Hematopoietic multipotent progenitor cell treated with erythropoietin and hydrocortisone succinate and interleukin-3 and kit ligand, for 15 days (in vitro differentiated cells): ENCODE results near the gene CNDP2.
"Not testable (repeated sequence)": the region's sequence is repeated elsewhere in the genome, so short reads cannot be mapped to it uniquely, and the experiment has no call there.

Experiments
- DNase-seq: peaks from one replicate; pipeline ENCODE4 v3.0.0-alpha.2; 2015; ENCODE audit warnings: low spot score

Gene CNDP2

DNA sequence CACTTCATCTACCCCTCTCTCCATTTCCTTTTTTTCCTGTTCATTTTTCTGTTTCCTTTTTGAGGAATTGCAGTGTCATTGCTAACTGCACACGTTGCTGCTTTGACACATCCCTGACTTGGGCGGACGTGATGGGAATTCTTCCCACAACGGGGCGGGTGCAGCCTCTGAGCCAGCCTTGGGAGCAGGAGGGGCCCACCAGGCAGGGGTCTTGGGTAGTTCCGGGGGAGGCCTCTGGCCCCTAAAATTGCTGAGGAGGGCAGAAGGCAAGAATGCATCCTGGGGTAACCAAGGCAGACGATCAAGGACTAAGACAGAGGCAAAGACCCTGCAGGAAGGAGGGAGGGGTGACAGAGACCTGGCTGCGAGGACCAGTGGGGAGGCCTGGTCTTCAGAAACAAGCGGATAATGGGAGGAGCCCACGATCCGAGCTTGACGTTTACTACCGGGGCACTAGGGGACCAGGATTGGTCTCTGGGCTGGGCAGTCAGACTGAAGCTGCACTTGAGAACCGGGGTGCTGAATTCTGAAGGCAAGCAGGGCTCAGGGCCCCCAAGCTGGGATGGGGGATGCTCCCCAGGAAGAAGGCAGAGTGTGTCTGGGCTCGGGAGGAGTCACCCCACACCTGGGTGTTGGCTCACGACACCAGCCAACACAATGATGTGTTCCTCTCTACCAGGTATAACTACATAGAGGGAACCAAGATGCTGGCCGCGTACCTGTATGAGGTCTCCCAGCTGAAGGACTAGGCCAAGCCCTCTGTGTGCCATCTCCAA lies 23.3 kb downstream of the CNDP2 start:
- no peak for DNase-seq

DNA sequence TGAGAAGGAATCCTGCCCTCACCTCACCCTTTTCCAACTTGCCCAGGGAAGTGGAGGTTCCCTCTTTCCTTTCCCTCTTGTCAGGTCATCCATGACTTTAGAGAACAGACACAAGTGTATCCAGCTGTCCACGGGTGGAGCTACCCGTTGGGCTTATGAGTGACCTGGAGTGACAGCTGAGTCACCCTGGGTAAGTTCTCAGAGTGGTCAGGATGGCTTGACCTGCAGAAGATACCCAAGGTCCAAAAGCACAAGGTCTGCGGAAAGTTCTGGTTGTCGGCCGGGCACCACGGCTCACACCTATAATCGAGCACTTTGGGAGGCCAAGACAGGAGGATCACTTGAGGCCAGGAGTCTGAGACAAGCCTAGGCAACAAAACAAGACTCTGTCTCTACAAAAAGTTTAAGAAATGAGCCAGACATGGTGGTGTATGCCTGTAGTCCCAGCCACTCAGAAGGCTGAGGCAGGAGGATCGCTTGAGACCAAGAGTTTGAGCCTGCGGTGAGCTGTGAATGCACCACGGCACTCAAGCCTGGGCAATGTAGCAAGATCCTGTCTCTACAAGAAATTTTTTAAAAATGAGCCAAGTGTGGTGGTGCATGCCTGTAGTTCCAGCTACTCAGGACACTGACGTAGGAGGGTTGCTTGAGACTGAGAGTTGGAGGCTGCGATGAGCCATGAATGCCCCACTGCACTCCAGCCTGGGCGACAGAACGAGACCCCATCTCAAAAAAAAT lies 24.1 kb downstream of the CNDP2 start:
- no peak for DNase-seq

DNA sequence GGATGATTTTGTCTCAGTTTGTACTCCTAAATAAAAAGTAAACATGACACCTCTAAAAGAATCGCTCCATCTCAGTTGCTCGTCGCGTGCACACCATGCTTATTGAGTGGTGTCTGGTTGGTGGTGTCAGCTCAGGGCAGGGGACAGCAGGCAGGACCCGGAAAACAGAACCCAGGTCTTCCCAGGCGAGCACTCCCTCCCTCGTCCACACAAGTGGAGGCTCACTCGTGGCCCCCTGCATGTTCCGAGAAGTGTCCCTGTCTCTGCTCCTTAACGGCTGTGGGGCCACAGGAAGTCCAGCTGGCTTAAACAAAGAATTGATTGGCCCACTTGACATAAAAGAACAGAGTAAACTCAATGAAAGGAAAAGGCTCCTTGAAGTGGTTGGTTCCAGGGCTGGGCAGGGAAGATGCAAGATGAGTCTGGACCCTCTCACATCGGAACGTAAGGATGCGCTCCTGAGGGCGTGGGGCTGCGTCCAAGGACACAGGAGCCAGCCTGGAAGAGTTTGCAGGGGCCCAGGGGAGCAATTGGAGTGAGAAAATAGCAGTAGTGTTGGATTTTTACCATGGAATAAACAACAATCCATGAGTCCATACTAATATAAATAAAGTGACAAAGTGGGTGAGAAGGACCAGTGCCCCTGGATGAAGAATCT lies 25.0 kb downstream of the CNDP2 start:
- DNase-seq = no peak

DNA sequence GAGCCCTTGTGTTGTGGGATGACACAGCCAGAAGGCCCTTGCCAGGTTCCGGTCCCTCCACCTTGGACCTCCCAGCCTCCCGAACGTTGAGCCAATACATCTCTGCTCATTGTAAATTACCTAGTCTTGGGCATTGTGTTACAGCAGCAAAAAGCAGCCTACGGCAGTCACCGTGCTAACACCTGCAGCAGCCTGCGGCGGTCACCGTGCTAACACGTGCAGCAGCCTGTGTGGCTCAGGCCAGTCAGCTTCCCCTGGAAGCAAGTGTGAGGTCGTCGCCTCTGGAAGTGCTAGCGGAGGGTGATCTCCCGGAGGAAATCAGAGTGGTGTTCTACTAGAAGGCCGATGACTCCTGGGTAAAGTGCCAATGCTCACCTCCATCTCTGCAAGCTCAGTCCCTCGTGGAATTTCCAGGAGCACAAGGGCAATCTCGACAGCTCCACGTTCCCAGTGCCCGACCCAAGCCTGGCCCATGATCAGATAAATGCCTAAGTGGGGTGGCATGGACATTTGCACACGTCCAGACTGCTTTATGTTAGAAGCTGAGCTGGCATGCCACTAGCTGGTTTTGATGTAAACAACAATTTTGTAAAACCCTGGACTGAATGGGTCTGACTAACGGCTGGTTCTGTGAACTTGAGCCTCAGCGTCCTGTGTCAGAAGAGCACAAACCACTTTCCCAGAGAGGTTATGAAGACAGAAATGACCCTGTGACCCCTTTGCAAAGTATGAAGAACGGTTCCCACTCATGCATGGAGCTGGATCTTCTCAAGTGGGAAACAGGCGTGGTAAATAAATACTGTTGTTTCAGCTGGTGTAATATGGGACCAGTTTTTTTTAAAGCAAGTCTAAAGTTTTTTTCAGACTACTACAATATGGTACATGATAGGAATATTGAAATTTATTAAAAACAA lies 26.7 kb downstream of the CNDP2 start:
- DNase-seq = no peak

DNA sequence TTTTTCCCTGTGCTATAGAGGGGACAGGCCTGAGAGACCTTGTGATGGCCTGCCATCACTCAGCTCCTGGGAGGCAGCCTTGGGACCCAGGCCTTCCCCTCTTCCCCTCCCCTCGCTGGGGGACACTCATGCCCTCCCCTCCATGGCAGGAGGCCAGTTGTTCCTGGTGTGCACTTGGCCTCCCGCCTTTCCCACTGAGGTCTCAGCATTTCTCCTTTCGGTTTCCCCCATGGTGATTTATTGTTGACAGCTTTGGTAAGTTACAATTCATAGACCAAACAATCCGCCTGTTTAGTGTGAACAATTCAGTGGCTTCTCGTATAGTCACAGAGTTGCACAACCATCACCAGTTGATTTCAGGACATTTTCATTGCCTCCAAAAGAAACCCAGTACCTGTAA lies 27.9 kb downstream of the CNDP2 start:
- DNase-seq = no peak

DNA sequence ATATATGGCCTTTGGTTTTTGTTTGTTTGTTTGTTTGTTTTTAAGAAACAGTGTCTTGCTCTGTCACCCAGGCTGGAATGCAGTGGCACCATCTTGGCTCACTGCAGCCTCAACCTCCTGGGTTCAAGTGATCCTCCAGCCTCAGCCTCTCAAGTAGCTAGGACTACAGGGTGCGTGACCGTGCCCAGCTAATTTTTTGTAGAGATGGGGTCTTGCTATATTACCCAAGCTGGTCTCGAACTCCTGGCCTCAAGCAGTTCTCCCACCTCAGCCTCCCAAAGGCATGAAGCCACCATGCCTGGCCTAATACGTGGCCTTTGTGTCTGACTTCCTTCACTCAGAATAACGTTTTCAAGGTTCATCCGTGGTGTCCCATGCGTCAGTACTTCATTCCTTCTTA lies 28.8 kb downstream of the CNDP2 start:
- DNase-seq = not testable (repeated sequence)

DNA sequence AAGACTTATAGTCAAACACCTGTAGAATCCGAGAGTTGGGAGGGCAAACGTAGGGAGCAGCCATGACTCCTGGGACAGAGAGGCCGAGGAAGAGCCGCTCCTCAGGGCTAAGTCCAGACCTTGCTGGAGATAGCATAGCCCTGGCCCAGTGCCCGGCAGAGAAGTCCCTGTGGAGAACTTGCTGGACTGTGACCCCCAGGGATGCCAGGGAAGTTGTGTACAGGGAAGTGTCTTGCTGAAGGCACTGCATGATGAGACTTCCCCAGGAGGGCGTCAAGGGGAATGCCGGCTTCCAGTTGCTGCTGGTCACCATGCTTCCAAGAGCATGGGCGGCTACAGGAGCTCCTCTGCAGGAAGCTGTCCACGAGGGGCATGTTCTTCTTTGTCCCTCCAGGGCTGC lies 29.6 kb downstream of the CNDP2 start:
- no peak for DNase-seq

DNA sequence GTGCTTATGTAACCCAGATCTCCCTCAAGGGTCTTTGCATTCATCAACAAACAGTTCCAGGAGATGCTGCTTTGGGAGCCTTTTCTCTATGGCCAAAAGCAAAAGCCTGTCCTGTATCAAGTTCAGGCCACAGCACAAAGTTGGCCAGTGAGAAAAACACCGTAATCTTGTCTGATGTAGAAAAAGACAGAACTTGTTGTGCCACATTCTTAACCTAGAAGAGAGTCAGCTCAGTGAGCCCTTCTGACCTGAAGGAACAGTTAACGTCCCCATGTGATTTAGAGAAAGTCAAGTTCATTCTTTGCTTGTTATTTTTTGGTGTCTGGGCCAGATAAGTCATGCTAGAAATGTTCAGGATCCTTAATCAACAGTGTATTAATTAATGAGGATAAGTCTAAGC lies 30.3 kb downstream of the CNDP2 start:
- no peak for DNase-seq

DNA sequence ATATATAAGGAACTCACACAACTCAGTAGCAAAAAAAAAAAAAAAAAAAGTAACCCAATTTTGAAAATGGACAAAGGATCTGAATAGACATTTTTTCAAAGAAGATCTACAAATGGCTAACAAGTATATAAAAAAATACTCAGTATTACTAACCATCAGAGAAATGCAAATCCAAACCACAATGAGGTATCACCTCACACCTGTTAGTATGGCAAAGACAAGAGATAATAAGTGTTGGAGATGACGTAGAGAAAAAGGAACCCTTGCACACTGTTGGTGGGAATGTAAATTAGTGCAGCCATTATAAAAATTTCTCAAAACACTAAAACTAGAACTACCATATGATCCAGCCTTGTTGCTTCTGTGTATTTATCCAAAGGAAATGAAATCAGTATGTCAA lies 32.3 kb downstream of the CNDP2 start:
- no peak for DNase-seq

DNA sequence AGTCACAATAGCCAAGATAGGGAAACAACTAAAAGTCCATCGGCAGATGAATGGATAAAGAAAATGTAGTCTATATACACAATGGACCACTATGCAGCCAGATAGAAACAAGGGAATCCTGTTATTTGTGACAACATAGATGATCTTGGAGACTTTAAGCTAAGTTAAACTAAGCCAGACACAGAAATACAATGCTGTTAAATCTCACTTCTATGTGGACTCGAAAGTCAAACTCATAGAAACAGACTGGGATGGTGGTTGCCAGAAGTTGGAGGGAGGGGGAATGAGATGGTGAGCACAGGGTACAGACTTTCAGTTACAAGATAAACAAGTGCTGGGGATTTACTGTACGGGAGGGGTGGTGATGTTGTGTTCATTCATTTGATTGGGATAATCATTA lies 32.8 kb downstream of the CNDP2 start:
- no peak for DNase-seq

DNA sequence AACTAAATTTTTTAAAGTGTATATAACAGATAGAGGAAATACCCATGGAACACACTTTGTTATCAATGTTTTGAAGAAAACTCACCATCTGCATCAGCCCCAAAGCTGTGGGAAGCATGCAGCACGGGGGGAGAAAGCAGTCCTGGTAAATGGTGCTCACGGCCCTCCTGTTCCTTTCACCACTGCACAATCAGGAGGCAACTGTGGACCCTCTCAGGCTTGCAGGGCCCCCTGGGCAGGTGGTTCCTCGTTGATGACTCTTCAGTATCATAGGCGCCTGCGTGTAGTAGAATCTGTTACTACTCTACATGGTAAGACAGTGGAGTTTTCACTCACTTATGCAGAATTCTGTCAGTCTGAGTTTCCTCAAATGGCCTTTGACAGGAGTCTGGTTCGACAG lies 33.2 kb downstream of the CNDP2 start:
- no peak for DNase-seq

DNA sequence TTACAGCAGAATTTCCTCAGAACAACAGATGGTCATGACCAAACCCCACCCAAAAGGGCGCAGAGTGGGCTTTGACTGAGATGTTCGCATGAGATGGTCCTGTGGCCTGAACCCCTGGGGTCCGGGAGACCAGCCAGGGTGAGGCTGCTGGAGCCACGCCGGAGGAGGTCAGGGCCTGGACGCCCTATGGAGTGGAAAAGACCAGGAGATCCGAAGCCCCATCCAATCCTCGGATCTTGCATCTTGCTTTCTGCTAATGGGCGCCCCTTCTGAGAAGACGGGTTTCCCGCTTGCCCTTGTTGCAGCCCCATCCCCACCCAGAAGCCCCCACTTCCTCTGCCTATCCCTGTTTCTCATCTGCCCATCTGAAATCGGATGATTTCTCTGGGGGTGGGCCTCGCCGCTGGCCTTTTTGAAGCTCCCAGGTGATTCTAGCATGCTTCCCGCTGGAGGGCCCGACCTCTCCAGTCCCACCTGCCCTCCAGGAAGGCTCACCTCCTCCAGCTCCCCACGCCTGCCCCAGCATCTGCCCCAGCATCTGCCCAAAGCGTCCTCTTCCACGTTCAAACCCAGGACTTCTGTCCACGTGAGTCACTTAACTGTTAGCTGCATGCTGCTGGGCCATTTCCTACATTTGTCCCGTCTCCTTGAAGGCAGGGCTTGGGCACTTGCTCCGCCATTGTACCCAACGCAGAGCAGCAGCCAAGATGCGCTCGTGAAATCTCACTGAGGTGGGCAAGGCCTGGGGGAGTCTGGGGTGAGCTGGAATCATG lies 33.8 kb downstream of the CNDP2 start:
- no peak for DNase-seq

DNA sequence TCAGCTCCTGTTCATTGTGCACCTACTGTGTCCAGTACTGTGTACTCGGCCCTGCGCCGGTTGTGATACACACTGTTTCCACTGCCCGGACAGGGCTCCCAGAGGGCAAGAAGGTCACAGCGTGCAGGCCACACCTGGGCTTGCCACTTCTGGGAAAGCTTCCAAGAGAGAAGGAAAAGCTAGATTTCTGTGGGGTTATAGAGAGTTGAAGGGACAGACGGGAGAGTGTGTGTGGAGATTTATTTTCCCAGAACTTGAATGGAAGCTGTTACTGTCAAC lies 34.4 kb downstream of the CNDP2 start:
- DNase-seq = no peak

DNA sequence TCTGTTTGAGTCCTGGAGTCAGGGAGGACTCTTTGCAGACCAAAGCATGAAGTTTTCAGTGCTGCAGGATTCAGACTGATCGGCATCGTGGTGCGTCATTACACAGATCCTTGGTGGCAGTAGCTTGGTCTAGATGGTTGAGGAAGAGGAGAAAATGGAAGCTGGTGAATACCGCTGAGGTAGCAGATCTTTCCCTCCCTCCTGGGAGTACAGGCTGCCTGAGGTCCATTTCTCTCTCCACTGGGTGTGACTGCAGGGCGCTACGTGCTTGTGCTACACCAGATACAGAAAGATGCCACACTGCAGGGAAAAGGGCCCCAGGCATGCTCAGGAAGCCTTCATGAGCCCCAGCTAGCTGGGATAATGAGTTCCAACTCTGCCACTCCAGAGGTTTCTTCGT lies 34.9 kb downstream of the CNDP2 start:
- no peak for DNase-seq

DNA sequence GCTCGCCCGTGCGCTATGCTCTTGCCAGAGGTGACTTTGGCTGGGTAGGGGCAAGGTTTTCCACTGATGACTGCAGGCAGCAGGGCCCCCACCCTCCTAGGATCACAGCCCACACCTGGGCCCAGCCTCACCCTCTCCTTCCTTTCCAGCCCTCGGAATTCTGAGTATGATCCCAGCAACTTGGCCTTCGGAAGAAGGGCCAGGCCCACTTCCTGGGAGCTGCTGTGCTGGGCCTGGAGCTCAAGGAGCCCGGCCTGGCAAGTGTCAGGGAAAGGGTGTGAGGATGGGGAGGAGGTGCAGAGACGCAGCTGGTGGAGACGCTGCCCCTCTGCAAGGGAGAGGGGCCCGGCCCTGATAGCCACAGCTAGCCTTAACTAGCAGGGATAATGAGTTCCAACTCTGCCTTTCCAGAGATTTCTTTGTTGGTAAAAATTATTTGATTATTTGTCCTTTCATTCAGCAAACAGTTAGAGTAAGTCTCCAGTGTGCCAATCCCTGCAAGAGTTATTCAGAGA lies 36.4 kb downstream of the CNDP2 start:
- no peak for DNase-seq

DNA sequence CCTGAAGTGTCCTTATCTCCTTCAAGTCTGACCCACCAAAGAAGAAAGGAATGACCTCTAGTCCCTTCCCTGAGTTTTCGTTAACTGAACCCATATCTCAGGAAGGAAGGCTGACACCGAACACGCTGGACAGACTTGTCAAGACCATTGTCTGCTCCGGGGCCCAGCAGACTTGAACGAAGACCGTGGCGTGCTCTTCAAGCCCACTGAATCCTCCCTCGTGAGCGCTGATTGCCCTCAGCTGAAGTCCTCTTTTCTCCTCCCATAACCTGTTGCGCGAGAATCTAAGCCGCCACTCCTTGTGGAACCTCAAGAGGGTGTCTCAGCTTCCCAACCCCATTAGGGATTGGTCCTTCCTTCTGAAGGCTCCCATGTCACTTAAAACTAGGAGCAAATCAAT lies 37.5 kb downstream of the CNDP2 start:
- DNase-seq = no peak

DNA sequence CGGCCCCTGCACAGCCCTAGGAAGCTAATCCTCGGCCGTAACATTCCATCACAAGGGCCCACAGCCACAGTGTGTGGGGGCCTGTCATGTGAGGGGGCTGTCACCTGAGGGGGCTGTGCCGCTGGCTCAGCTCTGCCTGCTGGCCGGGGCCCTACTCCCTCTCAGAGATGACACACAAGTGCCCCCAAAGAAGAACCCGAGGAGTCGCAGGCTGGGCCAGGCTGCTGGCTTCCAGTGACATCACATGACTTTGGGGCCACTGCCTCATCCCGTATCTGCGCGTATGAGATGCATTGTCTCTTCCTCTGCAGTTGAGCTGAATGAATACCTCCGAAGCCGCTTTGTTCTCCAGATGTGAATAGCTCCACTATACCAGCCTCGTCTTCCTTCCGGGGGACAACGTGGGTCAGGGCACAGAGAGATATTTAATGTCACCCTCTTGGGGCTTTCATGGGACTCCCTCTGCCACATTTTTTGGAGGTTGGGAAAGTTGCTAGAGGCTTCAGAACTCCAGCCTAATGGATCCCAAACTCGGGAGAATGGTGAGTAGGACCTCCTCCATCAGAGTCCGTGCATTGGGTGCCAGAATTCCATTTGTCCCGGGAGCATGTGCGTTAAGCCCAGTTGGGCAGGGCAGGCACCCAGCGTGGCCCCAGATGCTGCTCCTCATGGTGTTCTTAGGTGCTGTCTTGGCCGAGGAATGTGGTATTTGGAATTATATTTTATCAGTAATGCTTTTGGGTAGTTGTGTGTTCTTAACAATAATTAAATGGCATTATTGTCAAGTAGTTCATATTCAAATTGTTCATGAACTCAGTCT lies 38.2 kb downstream of the CNDP2 start, which contains the start of gene CNDP1:
Gene CNDP1 (plus strand): TSS at position 351 of the 820 bp plus-strand sequence. CDS start 168 bp downstream, at position 519.
- no peak for DNase-seq

DNA sequence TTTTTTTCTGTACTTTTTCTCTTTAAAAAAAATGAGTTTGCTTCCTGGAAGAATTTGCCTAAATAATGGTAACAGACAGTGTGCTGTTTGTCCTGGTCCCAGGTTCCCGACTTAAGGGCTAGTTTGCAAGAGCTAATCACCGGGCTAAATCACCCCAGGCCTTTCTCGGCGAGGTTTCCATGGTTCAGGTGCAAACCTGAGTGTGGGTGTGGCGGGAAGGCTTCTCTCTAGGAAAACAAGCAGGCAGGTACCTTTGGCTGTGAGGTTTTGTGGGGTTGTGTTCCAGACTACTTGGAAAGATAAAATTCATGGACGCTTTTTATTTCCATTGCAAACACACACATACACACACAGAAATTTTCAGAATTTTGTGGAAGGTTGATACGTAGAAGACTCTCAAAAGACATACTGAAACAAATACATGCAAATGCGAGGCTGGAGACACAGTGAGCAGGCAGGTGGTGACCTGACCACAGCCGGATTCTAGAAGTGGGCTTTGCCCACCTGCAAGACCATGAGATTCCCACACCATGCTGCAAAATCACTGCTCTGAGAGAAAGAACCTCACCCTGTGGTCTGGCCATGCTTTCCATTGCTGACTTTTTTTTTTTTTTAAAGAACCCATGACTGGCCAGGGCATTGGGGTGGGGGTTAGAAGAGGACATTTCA lies 39.0 kb downstream of the CNDP2 start:
- no peak for DNase-seq

DNA sequence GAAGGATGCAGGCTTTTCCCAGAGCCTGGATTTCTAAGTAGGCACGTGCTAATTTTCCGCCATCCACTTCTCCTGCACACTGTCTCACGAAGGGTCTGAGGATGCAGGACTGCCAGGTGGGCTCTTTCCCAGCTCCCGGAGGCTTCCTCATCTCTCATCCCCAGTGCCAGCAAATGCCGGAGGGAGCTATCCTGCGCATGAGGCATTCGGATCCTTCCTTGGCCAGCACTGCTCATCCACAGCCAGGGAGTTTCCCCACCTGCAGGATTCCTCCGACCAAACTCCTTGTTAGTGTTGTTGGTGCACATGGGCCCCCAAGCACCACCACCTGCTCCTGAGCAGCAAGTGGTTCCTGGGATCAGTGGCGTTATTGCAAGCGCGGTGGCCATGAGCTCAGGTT lies 43.1 kb downstream of the CNDP2 start:
- no peak for DNase-seq
